HG03432 (cell line): ENCODE data around the gene CELA1.
A peak's percentile ranks its signal among the peaks of the same experiment; 100 is the strongest.

Source experiments
- ATAC-seq: cut with Tn5 transposase; IDR thresholded peaks from one replicate; pipeline ENCODE4 v1.9.1; 2021; ENCODE audit warnings: mild to moderate bottlenecking, moderate library complexity; ENCODE audit not compliant: unreplicated experiment

The CELA1 gene

GRCh38 chr12:51346581-51346980, at the start of gene CELA1:
TSS of gene CELA1 (minus strand) at chr12:51346679. CDS start at chr12:51346638, 41 bp downstream.
- no peak for ATAC-seq

- ATAC-seq: peak; percentile 50
Observed at GRCh38 chr12:51395283-51396230, 49.1 kb upstream of the CELA1 start.

GRCh38 chr12:51393676-51394545, 47.4 kb upstream of the CELA1 start:
- no peak for ATAC-seq

- peak; percentile 30 for ATAC-seq
Observed at GRCh38 chr12:51392556-51393237, 46.2 kb upstream of the CELA1 start.

GRCh38 chr12:51391283-51392123, 45.0 kb upstream of the CELA1 start, which contains the start of gene GALNT6:
TSS of gene GALNT6 (minus strand) at chr12:51391406. CDS start at chr12:51379781, 11,625 bp downstream.
- peak; percentile 55 for ATAC-seq

- peak; percentile 11 for ATAC-seq
Observed at GRCh38 chr12:51390891-51391282, 44.4 kb upstream of the CELA1 start.

GRCh38 chr12:51390457-51390856, 44.0 kb upstream of the CELA1 start:
- no peak for ATAC-seq

GRCh38 chr12:51389302-51389999, 43.0 kb upstream of the CELA1 start:
- no peak for ATAC-seq

GRCh38 chr12:51388846-51389245, 42.4 kb upstream of the CELA1 start:
- ATAC-seq: no peak

- no peak for ATAC-seq
Observed at GRCh38 chr12:51388069-51388799, 41.8 kb upstream of the CELA1 start.

GRCh38 chr12:51386351-51386750, 39.9 kb upstream of the CELA1 start:
- ATAC-seq: no peak

GRCh38 chr12:51383269-51383905, 36.9 kb upstream of the CELA1 start:
- no peak for ATAC-seq

- ATAC-seq: no peak
Observed at GRCh38 chr12:51382173-51382572, 35.7 kb upstream of the CELA1 start.

- no peak for ATAC-seq
Observed at GRCh38 chr12:51381226-51382079, 35.0 kb upstream of the CELA1 start.

- ATAC-seq: no peak
Observed at GRCh38 chr12:51379571-51379970, 33.1 kb upstream of the CELA1 start.

- no peak for ATAC-seq
Observed at GRCh38 chr12:51378749-51379148, 32.3 kb upstream of the CELA1 start.
